WTC11 (cell line): Measurements from ENCODE around the gene ZMYND11. TPM values are rescaled to one million over a fixed set of nuclear protein-coding genes. Genes with fewer than 3 reads are reported as not detected.

ENCODE experiments used
- ATAC-seq: fragments of 200-7000 bp; cut with Tn5 transposase; 2 replicates; pipeline ENCODE4 v1.10.0; 2021; ENCODE audit warnings: mild to moderate bottlenecking, moderate library complexity
- CTCF ChIA-PET: fragments of 300-600 bp; sonication (Branson Sonifier 250); formaldehyde crosslinking; loops from one replicate; lab custom pipeline; 2021; ENCODE audit warnings: antibody characterized with exemption; lab: Charles Lee
- POLR2A ChIA-PET: fragments of 350-600 bp; sonication (Branson Sonifier 250); formaldehyde crosslinking; loops from one replicate; lab custom pipeline; 2021; ENCODE audit warnings: antibody characterized with exemption; lab: Charles Lee
- DNase-seq: peaks from one replicate; pipeline ENCODE4 v3.0.0; 2021; ENCODE audit warnings: low spot score
- H3K27ac Mint-ChIP-seq: 2 replicates; pipeline ENCODE4 v1.8.0; 2021; ENCODE audit warnings: mixed read lengths
- H3K27me3 Mint-ChIP-seq: 2 replicates; pipeline ENCODE4 v1.8.0; 2021; ENCODE audit warnings: low read depth, mild to moderate bottlenecking, moderate library complexity, mixed read lengths
- H3K36me3 Mint-ChIP-seq: 2 replicates; pipeline ENCODE4 v1.8.0; 2021; ENCODE audit warnings: mixed read lengths
- H3K4me1 Mint-ChIP-seq: 2 replicates; pipeline ENCODE4 v1.8.0; 2022; ENCODE audit warnings: mixed read lengths
- H3K4me3 Mint-ChIP-seq: 2 replicates; pipeline ENCODE4 v1.8.0; 2021; ENCODE audit warnings: mild to moderate bottlenecking, moderate library complexity, mixed read lengths
- H3K9me3 Mint-ChIP-seq: 2 replicates; pipeline ENCODE4 v1.8.0; 2021; ENCODE audit warnings: mixed read lengths
- CREB1 ChIP-seq: sonication (generic); formaldehyde crosslinking; IDR thresholded peaks from 2 replicates; pipeline ENCODE4 v1.8.0; 2023; ENCODE audit warnings: mild to moderate bottlenecking, missing genetic modification reagents
- GTF2I ChIP-seq: fragments of 250-450 bp; sonication (Bioruptor Pico); conservative IDR thresholded peaks from 2 replicates; pipeline ENCODE4 v1.4.0; 2021; ENCODE audit warnings: mild to moderate bottlenecking
- HMGA2 ChIP-seq: fragments of 250-450 bp; sonication (Bioruptor Pico); IDR thresholded peaks from 2 replicates; pipeline ENCODE4 v1.4.0; 2021; ENCODE audit warnings: mild to moderate bottlenecking, moderate library complexity
- JAZF1 ChIP-seq: fragments of 250-450 bp; sonication (Bioruptor Pico); IDR thresholded peaks from 2 replicates; pipeline ENCODE4 v1.9.0; 2021; ENCODE audit warnings: moderate library complexity, mild to moderate bottlenecking, inconsistent platforms
- MYBL2 ChIP-seq: sonication (generic); formaldehyde crosslinking; IDR thresholded peaks from 2 replicates; pipeline ENCODE4 v1.8.1; 2023; ENCODE audit warnings: mild to moderate bottlenecking, moderate library complexity, missing genetic modification reagents
- PRRX2 ChIP-seq: fragments of 250-450 bp; sonication (Bioruptor Pico); IDR thresholded peaks from 2 replicates; pipeline ENCODE4 v1.8.0; 2021; ENCODE audit warnings: mild to moderate bottlenecking
- SMAD3 ChIP-seq: sonication (generic); formaldehyde crosslinking; IDR thresholded peaks from 2 replicates; pipeline ENCODE4 v1.8.0; 2022; ENCODE audit warnings: missing genetic modification reagents, mild to moderate bottlenecking, borderline replicate concordance
- SOX15 ChIP-seq: fragments of 250-450 bp; sonication (Bioruptor Pico); IDR thresholded peaks from 2 replicates; pipeline ENCODE4 v1.9.0; 2021; ENCODE audit warnings: mild to moderate bottlenecking
- SP1 ChIP-seq: sonication (generic); formaldehyde crosslinking; conservative IDR thresholded peaks from 2 replicates; pipeline ENCODE4 v1.8.1; 2022; ENCODE audit warnings: missing genetic modification reagents
- TEAD4 ChIP-seq: sonication (generic); formaldehyde crosslinking; IDR thresholded peaks from 2 replicates; pipeline ENCODE4 v1.8.0; 2022; ENCODE audit warnings: mild to moderate bottlenecking, missing genetic modification reagents
- ZNF138 ChIP-seq: sonication (generic); formaldehyde crosslinking; conservative IDR thresholded peaks from 2 replicates; pipeline ENCODE4 v1.8.1; 2022; ENCODE audit warnings: mild to moderate bottlenecking, moderate library complexity, missing genetic modification reagents
- ZNF219 ChIP-seq: sonication (generic); formaldehyde crosslinking; IDR thresholded peaks from 2 replicates; pipeline ENCODE4 v1.8.0; 2023; ENCODE audit warnings: missing genetic modification reagents, mild to moderate bottlenecking, borderline replicate concordance
- ZNF416 ChIP-seq: fragments of 250-450 bp; sonication (Bioruptor Pico); IDR thresholded peaks from 2 replicates; pipeline ENCODE4 v1.9.0; 2021; ENCODE audit warnings: mild to moderate bottlenecking, inconsistent platforms
- ZNF671 ChIP-seq: fragments of 250-450 bp; sonication (Bioruptor Pico); IDR thresholded peaks from 2 replicates; pipeline ENCODE4 v1.8.0; 2021; ENCODE audit warnings: mild to moderate bottlenecking
- total RNA-seq: library from RNA; stranded (reverse); gene quantifications from 3 replicates; pipeline ENCODE4 v1.2.3, GENCODE V29; 2021
- TF ChIP-seq, protein P1 (sequence below): sonication (generic); formaldehyde crosslinking; IDR thresholded peaks from 2 replicates; pipeline ENCODE4 v1.8.0; 2022; ENCODE audit warnings: missing genetic modification reagents
- TF ChIP-seq, protein P2 (sequence below): fragments of 250-450 bp; sonication (Bioruptor Pico); IDR thresholded peaks from 2 replicates; pipeline ENCODE4 v1.9.0; 2021; ENCODE audit warnings: moderate library complexity, mild to moderate bottlenecking, inconsistent platforms, borderline replicate concordance
- TF ChIP-seq, protein P3 (sequence below): sonication (generic); formaldehyde crosslinking; IDR thresholded peaks from 2 replicates; pipeline ENCODE4 v1.8.1; 2023; ENCODE audit warnings: mild to moderate bottlenecking, missing genetic modification reagents
- TF ChIP-seq, protein P4 (sequence below): fragments of 250-450 bp; sonication (Bioruptor Pico); IDR thresholded peaks from 2 replicates; pipeline ENCODE4 v2.1.2; 2022; ENCODE audit warnings: mild to moderate bottlenecking, moderate library complexity
- TF ChIP-seq, protein P5 (sequence below): sonication (generic); formaldehyde crosslinking; IDR thresholded peaks from 2 replicates; pipeline ENCODE4 v1.8.1; 2023; ENCODE audit warnings: mild to moderate bottlenecking, missing genetic modification reagents, moderate library complexity

Gene ZMYND11
- total RNA-seq, 1 experiment from 2014 or later: 22.3 TPM

DNA sequence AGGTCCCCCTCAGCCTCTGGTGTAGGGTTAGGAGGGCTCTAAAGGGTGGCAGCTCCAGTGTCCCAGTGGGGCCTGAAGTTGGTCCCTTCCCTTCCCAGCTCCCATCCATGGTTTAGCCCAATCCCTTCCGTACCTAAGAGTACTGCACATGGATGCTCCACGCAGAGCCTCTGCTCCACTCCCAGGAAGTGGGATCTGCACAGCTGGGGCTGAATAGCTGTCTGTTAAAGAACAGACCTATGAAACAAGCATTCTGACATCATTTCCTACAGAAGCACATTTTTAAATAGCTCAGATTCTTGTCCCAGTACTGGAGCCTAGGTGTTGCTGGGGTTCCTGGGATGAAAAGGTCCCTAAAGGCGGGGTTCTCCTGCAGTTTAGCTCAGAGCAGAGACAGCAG lies 135.9 kb downstream of the ZMYND11 start:
- DNase-seq (no peak), ATAC-seq (no peak)
- H3K27me3 Mint-ChIP-seq: no peaks in the 10 kb centered on the region
- peaks cover 22% of the 10 kb centered on the region for H3K4me1 Mint-ChIP-seq
- H3K27ac Mint-ChIP-seq: no peak overlapping the region
- TF ChIP-seq CREB1 (CRISPR knock-in tag) (no peak), TEAD4 (CRISPR knock-in tag) (no peak), JAZF1 (CRISPR knock-in tag) (no peak)
- TF ChIP-seq, protein P1, sequence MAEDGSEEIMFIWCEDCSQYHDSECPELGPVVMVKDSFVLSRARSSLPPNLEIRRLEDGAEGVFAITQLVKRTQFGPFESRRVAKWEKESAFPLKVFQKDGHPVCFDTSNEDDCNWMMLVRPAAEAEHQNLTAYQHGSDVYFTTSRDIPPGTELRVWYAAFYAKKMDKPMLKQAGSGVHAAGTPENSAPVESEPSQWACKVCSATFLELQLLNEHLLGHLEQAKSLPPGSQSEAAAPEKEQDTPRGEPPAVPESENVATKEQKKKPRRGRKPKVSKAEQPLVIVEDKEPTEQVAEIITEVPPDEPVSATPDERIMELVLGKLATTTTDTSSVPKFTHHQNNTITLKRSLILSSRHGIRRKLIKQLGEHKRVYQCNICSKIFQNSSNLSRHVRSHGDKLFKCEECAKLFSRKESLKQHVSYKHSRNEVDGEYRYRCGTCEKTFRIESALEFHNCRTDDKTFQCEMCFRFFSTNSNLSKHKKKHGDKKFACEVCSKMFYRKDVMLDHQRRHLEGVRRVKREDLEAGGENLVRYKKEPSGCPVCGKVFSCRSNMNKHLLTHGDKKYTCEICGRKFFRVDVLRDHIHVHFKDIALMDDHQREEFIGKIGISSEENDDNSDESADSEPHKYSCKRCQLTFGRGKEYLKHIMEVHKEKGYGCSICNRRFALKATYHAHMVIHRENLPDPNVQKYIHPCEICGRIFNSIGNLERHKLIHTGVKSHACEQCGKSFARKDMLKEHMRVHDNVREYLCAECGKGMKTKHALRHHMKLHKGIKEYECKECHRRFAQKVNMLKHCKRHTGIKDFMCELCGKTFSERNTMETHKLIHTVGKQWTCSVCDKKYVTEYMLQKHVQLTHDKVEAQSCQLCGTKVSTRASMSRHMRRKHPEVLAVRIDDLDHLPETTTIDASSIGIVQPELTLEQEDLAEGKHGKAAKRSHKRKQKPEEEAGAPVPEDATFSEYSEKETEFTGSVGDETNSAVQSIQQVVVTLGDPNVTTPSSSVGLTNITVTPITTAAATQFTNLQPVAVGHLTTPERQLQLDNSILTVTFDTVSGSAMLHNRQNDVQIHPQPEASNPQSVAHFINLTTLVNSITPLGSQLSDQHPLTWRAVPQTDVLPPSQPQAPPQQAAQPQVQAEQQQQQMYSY: peak; percentile 61
- TF ChIP-seq, protein P2, sequence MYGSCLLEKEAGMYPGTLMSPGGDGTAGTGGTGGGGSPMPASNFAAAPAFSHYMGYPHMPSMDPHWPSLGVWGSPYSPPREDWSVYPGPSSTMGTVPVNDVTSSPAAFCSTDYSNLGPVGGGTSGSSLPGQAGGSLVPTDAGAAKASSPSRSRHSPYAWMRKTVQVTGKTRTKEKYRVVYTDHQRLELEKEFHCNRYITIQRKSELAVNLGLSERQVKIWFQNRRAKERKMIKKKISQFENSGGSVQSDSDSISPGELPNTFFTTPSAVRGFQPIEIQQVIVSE (CRISPR knock-in tag): no peak
- H3K36me3 Mint-ChIP-seq: no peaks in the 10 kb centered on the region
- CTCF ChIA-PET: no interaction called here
- POLR2A ChIA-PET: no interaction called here
- H3K4me3 Mint-ChIP-seq: no peak overlapping the region
- no peaks in the 10 kb centered on the region for H3K9me3 Mint-ChIP-seq

DNA sequence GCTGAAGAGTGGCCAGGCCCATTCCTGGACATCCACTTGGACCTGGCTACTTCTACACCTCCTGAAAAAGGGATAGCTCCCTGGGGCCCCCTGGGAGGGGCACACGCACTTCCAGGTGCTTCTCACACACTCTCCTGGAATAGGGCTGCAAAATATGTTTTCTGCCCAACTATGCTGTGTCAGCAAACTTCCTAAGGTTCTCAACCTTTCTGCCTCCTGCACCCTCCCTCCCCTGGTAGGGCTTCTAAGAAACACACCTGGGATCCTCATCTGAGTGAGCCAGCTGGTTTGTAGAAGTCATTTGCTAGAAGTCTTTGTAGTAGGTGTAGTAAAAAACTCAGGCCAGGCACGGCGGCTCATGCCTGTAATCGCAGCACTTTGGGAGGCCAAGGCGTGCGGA lies 136.5 kb downstream of the ZMYND11 start:
- Mint-ChIP-seq H3K27ac (no peak overlapping the region), H3K27me3 (no peaks in the 10 kb centered on the region), H3K4me1 (peaks cover 22% of the 10 kb centered on the region), H3K36me3 (no peaks in the 10 kb centered on the region), H3K9me3 (no peaks in the 10 kb centered on the region), H3K4me3 (no peak overlapping the region)
- no peak for DNase-seq
- ChIA-PET POLR2A (no interaction called here), CTCF (no interaction called here)
- no peak for TF ChIP-seq ZNF416 (CRISPR knock-in tag)
- no peak for TF ChIP-seq PRRX2 (CRISPR knock-in tag)
- TF ChIP-seq SP1 (CRISPR knock-in tag): no peak
- no peak for TF ChIP-seq ZNF138 (CRISPR knock-in tag)
- no peak for TF ChIP-seq SOX15 (CRISPR knock-in tag)
- TF ChIP-seq SMAD3 (CRISPR knock-in tag): no peak
- TF ChIP-seq, protein P3, sequence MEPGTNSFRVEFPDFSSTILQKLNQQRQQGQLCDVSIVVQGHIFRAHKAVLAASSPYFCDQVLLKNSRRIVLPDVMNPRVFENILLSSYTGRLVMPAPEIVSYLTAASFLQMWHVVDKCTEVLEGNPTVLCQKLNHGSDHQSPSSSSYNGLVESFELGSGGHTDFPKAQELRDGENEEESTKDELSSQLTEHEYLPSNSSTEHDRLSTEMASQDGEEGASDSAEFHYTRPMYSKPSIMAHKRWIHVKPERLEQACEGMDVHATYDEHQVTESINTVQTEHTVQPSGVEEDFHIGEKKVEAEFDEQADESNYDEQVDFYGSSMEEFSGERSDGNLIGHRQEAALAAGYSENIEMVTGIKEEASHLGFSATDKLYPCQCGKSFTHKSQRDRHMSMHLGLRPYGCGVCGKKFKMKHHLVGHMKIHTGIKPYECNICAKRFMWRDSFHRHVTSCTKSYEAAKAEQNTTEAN (CRISPR knock-in tag): no peak
- TF ChIP-seq MYBL2 (CRISPR knock-in tag): no peak
- TF ChIP-seq ZNF671 (CRISPR knock-in tag): no peak
- TF ChIP-seq, protein P4, sequence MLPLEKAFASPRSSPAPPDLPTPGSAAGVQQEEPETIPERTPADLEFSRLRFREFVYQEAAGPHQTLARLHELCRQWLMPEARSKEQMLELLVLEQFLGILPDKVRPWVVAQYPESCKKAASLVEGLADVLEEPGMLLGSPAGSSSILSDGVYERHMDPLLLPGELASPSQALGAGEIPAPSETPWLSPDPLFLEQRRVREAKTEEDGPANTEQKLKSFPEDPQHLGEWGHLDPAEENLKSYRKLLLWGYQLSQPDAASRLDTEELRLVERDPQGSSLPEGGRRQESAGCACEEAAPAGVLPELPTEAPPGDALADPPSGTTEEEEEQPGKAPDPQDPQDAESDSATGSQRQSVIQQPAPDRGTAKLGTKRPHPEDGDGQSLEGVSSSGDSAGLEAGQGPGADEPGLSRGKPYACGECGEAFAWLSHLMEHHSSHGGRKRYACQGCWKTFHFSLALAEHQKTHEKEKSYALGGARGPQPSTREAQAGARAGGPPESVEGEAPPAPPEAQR (CRISPR knock-in tag): no peak
- TF ChIP-seq, protein P5, sequence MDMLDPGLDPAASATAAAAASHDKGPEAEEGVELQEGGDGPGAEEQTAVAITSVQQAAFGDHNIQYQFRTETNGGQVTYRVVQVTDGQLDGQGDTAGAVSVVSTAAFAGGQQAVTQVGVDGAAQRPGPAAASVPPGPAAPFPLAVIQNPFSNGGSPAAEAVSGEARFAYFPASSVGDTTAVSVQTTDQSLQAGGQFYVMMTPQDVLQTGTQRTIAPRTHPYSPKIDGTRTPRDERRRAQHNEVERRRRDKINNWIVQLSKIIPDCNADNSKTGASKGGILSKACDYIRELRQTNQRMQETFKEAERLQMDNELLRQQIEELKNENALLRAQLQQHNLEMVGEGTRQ (CRISPR knock-in tag): no peak
- TF ChIP-seq ZNF219: no peak
- no peak for TF ChIP-seq GTF2I (CRISPR knock-in tag)
- no peak for TF ChIP-seq HMGA2 (CRISPR knock-in tag)
- ATAC-seq: no peak
